ENCODE results near the gene PNLIP. TPM values are rescaled to one million over a fixed set of nuclear protein-coding genes. Genes with fewer than 3 reads are reported as not detected.

The PNLIP gene
- total and polyA plus RNA-seq, 9 of the 15 experiments (the other 6 are each of a cell fraction or from before 2014, with no cell fraction given): 0.69 TPM; not detected in 8

DNA sequence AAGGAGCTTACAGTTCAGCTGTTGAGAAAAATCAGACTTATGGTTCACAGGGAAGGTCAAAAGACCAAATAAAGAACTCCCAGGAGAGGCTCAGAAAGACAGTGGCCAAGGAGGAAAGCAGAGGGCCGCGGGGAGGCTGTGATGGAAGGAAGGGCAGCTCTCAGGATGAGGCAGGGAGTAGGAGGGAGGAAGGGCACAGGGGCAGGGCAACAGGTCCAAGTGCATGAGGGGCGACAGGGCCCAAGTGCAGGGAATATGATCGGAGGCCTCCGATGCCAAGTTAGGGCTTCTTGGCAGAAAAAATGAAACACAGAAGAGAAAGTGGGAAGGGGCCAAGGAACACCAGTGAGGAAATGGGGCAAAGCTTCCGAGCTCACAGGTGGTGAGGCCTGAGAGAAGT lies 61.6 kb downstream of the PNLIP start:
- H4K20me1 ChIP-seq (replicated peaks; ENCODE audit: control insufficient read depth, insufficient read depth, low read length): no peaks in the 10 kb centered on the region
- no peak overlapping the region for H3K4me3 ChIP-seq
- in situ Hi-C loops (cut with MboI): no loop called here
- TF ChIP-seq ZNF583 (CRISPR knock-in tag; IDR thresholded peaks at IDR 0.05) (no peak), MTA2 (IDR thresholded peaks at IDR 0.05; ENCODE audit: low read depth) (no peak), YY1 (IDR thresholded peaks at IDR 0.05; ENCODE audit: borderline replicate concordance in 1 of 3, control insufficient read depth in 1 of 3, extremely low read depth in 1 of 3, insufficient read depth in 3 of 3, insufficient read length in 1 of 3, insufficient replicate concordance in 2 of 3, low read depth in 1 of 3, low read length in 2 of 3) (no peak), IRF2 (CRISPR knock-in tag; IDR thresholded peaks at IDR 0.05) (no peak), CSDE1 (IDR thresholded peaks at IDR 0.05) (no peak), SMARCB1 (IDR thresholded peaks at IDR 0.05; ENCODE audit: insufficient read length, low read depth) (no peak), BCL6 (CRISPR knock-in tag; IDR thresholded peaks at IDR 0.05) (no peak), HMG20A (CRISPR knock-in tag; conservative IDR thresholded peaks at IDR 0.05) (no peak), FUS (optimal IDR thresholded peaks at IDR 0.05; ENCODE audit: low read depth, low read length) (no peak), SRSF9 (IDR thresholded peaks at IDR 0.05; ENCODE audit: borderline replicate concordance, low read depth, low read length) (no peak), GTF2A2 (tag; IDR thresholded peaks at IDR 0.05) (no peak), RBM22 (IDR thresholded peaks at IDR 0.05; ENCODE audit: low read depth, low read length, poor library complexity, severe bottlenecking) (no peak), NFATC3 (IDR thresholded peaks at IDR 0.05) (no peak), DPF2 (IDR thresholded peaks at IDR 0.05) (no peak), ADNP (tag; IDR thresholded peaks at IDR 0.05) (no peak)
- TF ChIP-seq, protein P1, sequence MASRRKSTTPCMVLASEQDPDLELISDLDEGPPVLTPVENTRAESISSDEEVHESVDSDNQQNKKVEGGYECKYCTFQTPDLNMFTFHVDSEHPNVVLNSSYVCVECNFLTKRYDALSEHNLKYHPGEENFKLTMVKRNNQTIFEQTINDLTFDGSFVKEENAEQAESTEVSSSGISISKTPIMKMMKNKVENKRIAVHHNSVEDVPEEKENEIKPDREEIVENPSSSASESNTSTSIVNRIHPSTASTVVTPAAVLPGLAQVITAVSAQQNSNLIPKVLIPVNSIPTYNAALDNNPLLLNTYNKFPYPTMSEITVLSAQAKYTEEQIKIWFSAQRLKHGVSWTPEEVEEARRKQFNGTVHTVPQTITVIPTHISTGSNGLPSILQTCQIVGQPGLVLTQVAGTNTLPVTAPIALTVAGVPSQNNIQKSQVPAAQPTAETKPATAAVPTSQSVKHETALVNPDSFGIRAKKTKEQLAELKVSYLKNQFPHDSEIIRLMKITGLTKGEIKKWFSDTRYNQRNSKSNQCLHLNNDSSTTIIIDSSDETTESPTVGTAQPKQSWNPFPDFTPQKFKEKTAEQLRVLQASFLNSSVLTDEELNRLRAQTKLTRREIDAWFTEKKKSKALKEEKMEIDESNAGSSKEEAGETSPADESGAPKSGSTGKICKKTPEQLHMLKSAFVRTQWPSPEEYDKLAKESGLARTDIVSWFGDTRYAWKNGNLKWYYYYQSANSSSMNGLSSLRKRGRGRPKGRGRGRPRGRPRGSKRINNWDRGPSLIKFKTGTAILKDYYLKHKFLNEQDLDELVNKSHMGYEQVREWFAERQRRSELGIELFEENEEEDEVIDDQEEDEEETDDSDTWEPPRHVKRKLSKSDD (conservative IDR thresholded peaks at IDR 0.05; ENCODE audit: low read length): no peak
- no peak overlapping the region for H3K9ac ChIP-seq (ENCODE audit: insufficient read depth in 1 of 2, low read depth in 2 of 2, low read length in 2 of 2)
- FAIRE-seq (no peak), ATAC-seq (no peak), DNase-seq (ENCODE audit: extremely low read depth in 1 of 4, low spot score in 3 of 4) (no peak)
- CTCF ChIA-PET (ENCODE audit: low intra/inter-chr PET ratio): no interaction called here
- no peak overlapping the region for H2AFZ ChIP-seq (ENCODE audit: low read depth, low read length)
- intact Hi-C loops (cut with micrococcal nuclease): no loop called here
- no peak overlapping the region for H3K4me2 ChIP-seq (ENCODE audit: insufficient read depth, low read length)
- H3K9me3 ChIP-seq (replicated peaks; ENCODE audit: control insufficient read depth, insufficient read depth, low read depth, low read length): no peaks in the 10 kb centered on the region
- no peak overlapping the region for H3K27ac ChIP-seq (ENCODE audit: extremely low read depth, low read depth, low read length)
- 0% methylated on average over 5 of the region's 6 CpGs for WGBS (ENCODE audit: insufficient coverage, low coverage, missing lambda C conversion rate)
- H3K4me1 ChIP-seq (replicated peaks in 1 of 2; ENCODE audit: control insufficient read depth in 2 of 2, insufficient read depth in 2 of 2, low read length in 2 of 2): peaks cover 0 to 7% of the 10 kb centered on the region in 2 experiments; a peak in 2 of 5 replicates
- H3K36me3 ChIP-seq (ENCODE audit: control insufficient read depth, insufficient read depth, low read length): no peaks in the 10 kb centered on the region
- H3K27me3 ChIP-seq (ENCODE audit: control insufficient read depth in 2 of 2, insufficient read depth in 2 of 2, low read length in 2 of 2): peaks cover 0 to 13% of the 10 kb centered on the region in 2 experiments; a peak in 2 of 5 replicates
- no peaks in the 10 kb centered on the region for H3K9me1 ChIP-seq (ENCODE audit: control insufficient read depth, insufficient read depth, low read length)
- no peaks in the 10 kb centered on the region for H3K79me2 ChIP-seq (ENCODE audit: control insufficient read depth, insufficient read depth, low read length)
- BruUV-seq (replicated peaks): no TSS peak
- POLR2A ChIA-PET: interaction anchor here (0.6 kb wide), 1 partner anchor 428 kb away, joined by 3 read pairs; no protein-coding TSS in a partner anchor
